GM12872 (cell line): ENCODE data around the gene HPS5.

ENCODE experiments used
- CTCF ChIP-seq: IDR thresholded peaks from 3 replicates; pipeline ENCODE4 v1.5.1; 2011; ENCODE audit warnings: low read depth, mild to moderate bottlenecking, low read length, moderate library complexity; ENCODE audit not compliant: insufficient read depth

HPS5 gene

GRCh38 chr11:18264677-18265555 is 57.0 kb downstream of the HPS5 start:
- no peak for TF ChIP-seq CTCF

- TF ChIP-seq CTCF: no peak
Measured at GRCh38 chr11:18264035-18264434, 57.9 kb downstream of the HPS5 start.

GRCh38 chr11:18261721-18262120 is 60.2 kb downstream of the HPS5 start:
- TF ChIP-seq CTCF: no peak

- no peak for TF ChIP-seq CTCF
Measured at GRCh38 chr11:18259259-18259658, 62.7 kb downstream of the HPS5 start.

- no peak for TF ChIP-seq CTCF
Measured at GRCh38 chr11:18254781-18255361, 67.1 kb downstream of the HPS5 start.

- TF ChIP-seq CTCF: no peak
Measured at GRCh38 chr11:18253778-18254338, 68.1 kb downstream of the HPS5 start.

- no peak for TF ChIP-seq CTCF
Measured at GRCh38 chr11:18253233-18253632, 68.7 kb downstream of the HPS5 start.
